Neural progenitor cell (in vitro differentiated cells): ENCODE data around the gene KCNAB3.

Experiments used
- EZH2 ChIP-seq: fragments of 200-600 bp; sonication (generic); IDR thresholded peaks from 2 replicates; pipeline ENCODE4 v1.6.1; 2017; ENCODE audit warnings: antibody characterized with exemption, mild to moderate bottlenecking, moderate library complexity
- EZH2phosphoT487 ChIP-seq: fragments of 200-600 bp; sonication (generic); IDR thresholded peaks from 2 replicates; pipeline ENCODE4 v1.6.1; 2017; ENCODE audit warnings: antibody characterized with exemption
- TF ChIP-seq, protein P1 (sequence below): fragments of 200-600 bp; sonication (generic); IDR thresholded peaks from 2 replicates; pipeline ENCODE4 v1.5.1; 2017; ENCODE audit warnings: antibody characterized with exemption, mild to moderate bottlenecking

DNA sequence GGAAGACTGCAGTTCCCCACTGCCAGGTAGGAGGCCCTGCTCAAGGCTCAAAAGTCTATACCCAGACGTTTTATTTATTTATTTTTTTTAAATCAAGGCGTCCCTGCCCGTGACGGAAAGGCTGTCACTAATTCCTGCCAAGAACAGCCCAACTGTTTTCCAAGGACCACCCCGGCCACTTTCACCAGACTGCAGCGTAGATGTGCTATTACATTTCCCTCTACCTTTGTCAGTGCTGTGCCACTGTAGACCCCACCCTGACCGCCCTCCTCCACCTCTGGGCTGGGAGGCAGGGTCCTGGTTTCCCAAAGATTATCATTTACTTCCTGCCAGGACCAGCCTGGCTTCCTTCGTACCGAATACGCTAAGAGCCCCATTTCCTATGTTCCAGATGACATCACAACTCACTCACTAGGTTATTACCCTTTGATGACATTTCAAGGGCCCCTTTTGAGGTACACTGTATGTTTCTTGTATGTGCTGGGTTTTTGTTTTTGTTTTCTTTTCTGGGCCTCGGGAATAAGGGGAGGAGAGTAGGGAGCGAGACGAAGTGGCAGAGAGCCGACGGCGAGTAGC is 7.3 kb downstream of the KCNAB3 start:
- TF ChIP-seq, protein P1, sequence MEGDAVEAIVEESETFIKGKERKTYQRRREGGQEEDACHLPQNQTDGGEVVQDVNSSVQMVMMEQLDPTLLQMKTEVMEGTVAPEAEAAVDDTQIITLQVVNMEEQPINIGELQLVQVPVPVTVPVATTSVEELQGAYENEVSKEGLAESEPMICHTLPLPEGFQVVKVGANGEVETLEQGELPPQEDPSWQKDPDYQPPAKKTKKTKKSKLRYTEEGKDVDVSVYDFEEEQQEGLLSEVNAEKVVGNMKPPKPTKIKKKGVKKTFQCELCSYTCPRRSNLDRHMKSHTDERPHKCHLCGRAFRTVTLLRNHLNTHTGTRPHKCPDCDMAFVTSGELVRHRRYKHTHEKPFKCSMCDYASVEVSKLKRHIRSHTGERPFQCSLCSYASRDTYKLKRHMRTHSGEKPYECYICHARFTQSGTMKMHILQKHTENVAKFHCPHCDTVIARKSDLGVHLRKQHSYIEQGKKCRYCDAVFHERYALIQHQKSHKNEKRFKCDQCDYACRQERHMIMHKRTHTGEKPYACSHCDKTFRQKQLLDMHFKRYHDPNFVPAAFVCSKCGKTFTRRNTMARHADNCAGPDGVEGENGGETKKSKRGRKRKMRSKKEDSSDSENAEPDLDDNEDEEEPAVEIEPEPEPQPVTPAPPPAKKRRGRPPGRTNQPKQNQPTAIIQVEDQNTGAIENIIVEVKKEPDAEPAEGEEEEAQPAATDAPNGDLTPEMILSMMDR: no peak
- TF ChIP-seq EZH2 (no peak), EZH2phosphoT487 (no peak)
